GM23338 (cell line): Measurements from ENCODE around the gene TRAF2. TPM values are rescaled to one million over a fixed set of nuclear protein-coding genes. Genes with fewer than 3 reads are reported as not detected.
"Not testable (repeated sequence)": the region's sequence is repeated elsewhere in the genome, so short reads cannot be mapped to it uniquely, and the experiment has no call there.

Source experiments
- ATAC-seq: fragments of 200-7000 bp; cut with Tn5 transposase; 3 replicates; pipeline ENCODE4 v1.9.1; 2020
- DNase-seq: peaks from one replicate; pipeline ENCODE4 v3.0.0-alpha.2; 2015; ENCODE audit warnings: low spot score
- H2AFZ ChIP-seq: fragments of 200-600 bp; sonication (generic); 2 replicates; pipeline ENCODE4 v1.8.0; 2016; ENCODE audit warnings: antibody characterized with exemption, mild to moderate bottlenecking, moderate library complexity
- H3F3A ChIP-seq: fragments of 200-600 bp; sonication (generic); replicated peaks from 2 replicates; pipeline ENCODE4 v1.8.0; 2017; ENCODE audit warnings: antibody characterized with exemption, mixed run types, low read depth
- H3K27ac ChIP-seq: fragments of 200-600 bp; sonication (generic); 2 replicates; pipeline ENCODE4 v1.6.1; 2016; ENCODE audit warnings: low read depth
- H3K27me3 ChIP-seq: fragments of 200-600 bp; sonication (generic); 2 replicates; pipeline ENCODE4 v1.8.0; 2016; ENCODE audit warnings: mild to moderate bottlenecking, mixed run types, moderate library complexity; ENCODE audit not compliant: insufficient read depth
- H3K36me3 ChIP-seq: fragments of 200-600 bp; sonication (generic); 2 replicates; pipeline ENCODE4 v1.8.0; 2016; ENCODE audit warnings: mild to moderate bottlenecking; ENCODE audit not compliant: insufficient read depth
- H3K4me1 ChIP-seq: fragments of 200-600 bp; sonication (generic); 2 replicates; pipeline ENCODE4 v1.8.0; 2016; ENCODE audit warnings: mild to moderate bottlenecking, moderate library complexity; ENCODE audit not compliant: insufficient read depth
- H3K4me2 ChIP-seq: fragments of 200-600 bp; sonication (generic); 2 replicates; pipeline ENCODE4 v1.7.1; 2017; ENCODE audit warnings: mixed run types
- H3K4me3 ChIP-seq: fragments of 200-600 bp; sonication (generic); 2 replicates; pipeline ENCODE4 v1.6.1; 2016; ENCODE audit warnings: mixed run types
- H3K79me2 ChIP-seq: fragments of 200-600 bp; sonication (generic); replicated peaks from 2 replicates; pipeline ENCODE4 v1.8.0; 2017; ENCODE audit warnings: mild to moderate bottlenecking; ENCODE audit not compliant: insufficient read depth
- H3K9me2 ChIP-seq: fragments of 200-600 bp; sonication (generic); 2 replicates; pipeline ENCODE4 v1.8.0; 2017; ENCODE audit not compliant: insufficient read depth
- H4K20me1 ChIP-seq: fragments of 200-600 bp; sonication (generic); replicated peaks from 2 replicates; pipeline ENCODE4 v1.8.0; 2017; ENCODE audit warnings: mild to moderate bottlenecking; ENCODE audit not compliant: insufficient read depth
- H3K27ac Mint-ChIP-seq: 2 replicates; pipeline ENCODE4 v1.8.0; 2020; ENCODE audit warnings: inconsistent platforms, mild to moderate bottlenecking, moderate library complexity, mixed read lengths
- H3K27me3 Mint-ChIP-seq: 3 replicates; pipeline ENCODE4 v1.8.0; 2022; ENCODE audit warnings: low read depth, mild to moderate bottlenecking, moderate library complexity, mixed read lengths, inconsistent platforms; ENCODE audit not compliant: insufficient read depth, poor library complexity
- H3K36me3 Mint-ChIP-seq: 3 replicates; pipeline ENCODE4 v1.8.0; 2021; ENCODE audit warnings: low read depth, mild to moderate bottlenecking, inconsistent platforms, moderate library complexity, mixed read lengths
- H3K4me1 Mint-ChIP-seq: 3 replicates; pipeline ENCODE4 v1.8.0; 2020; ENCODE audit warnings: mild to moderate bottlenecking, inconsistent platforms, mixed read lengths
- H3K4me3 Mint-ChIP-seq: 3 replicates; pipeline ENCODE4 v1.8.0; 2021; ENCODE audit warnings: moderate library complexity, mild to moderate bottlenecking, inconsistent platforms, mixed read lengths
- H3K9me3 Mint-ChIP-seq: 3 replicates; pipeline ENCODE4 v1.8.0; 2020; ENCODE audit warnings: moderate library complexity, mild to moderate bottlenecking, inconsistent platforms, mixed read lengths
- CREB1 ChIP-seq: fragments of 250-450 bp; sonication (Bioruptor Pico); IDR thresholded peaks from 2 replicates; pipeline ENCODE4 v1.5.0; 2020; ENCODE audit warnings: low read depth, mild to moderate bottlenecking, moderate library complexity
- ETS1 ChIP-seq: IDR thresholded peaks from 2 replicates; pipeline ENCODE4 v1.6.1; 2016; ENCODE audit warnings: antibody characterized with exemption
- EZH2 ChIP-seq: fragments of 200-600 bp; sonication (generic); IDR thresholded peaks from one replicate; pipeline ENCODE4 v1.8.0; 2017; ENCODE audit warnings: antibody characterized with exemption, mild to moderate bottlenecking, low read depth; ENCODE audit not compliant: unreplicated experiment
- JUNB ChIP-seq: IDR thresholded peaks from one replicate; pipeline ENCODE4 v1.6.1; 2016; ENCODE audit warnings: antibody characterized with exemption; ENCODE audit not compliant: unreplicated experiment
- NANOG ChIP-seq: IDR thresholded peaks from 2 replicates; pipeline ENCODE4 v1.6.1; 2016; ENCODE audit warnings: antibody characterized with exemption, borderline replicate concordance
- POLR2AphosphoS5 ChIP-seq: IDR thresholded peaks from 2 replicates; pipeline ENCODE4 v1.6.1; 2016; ENCODE audit warnings: antibody characterized with exemption, low read depth
- ZNF331 ChIP-seq: fragments of 250-450 bp; sonication (Bioruptor Pico); IDR thresholded peaks from 2 replicates; pipeline ENCODE4 v1.5.0; 2020; ENCODE audit warnings: low read depth, mild to moderate bottlenecking, moderate library complexity
- polyA plus RNA-seq: library from polyadenylated mRNA; unstranded; fragments of >200 nt; fragmentation: Nextera tagmentation; extraction: Ambion mirVana; gene quantifications from 2 replicates; pipeline ENCODE4 v1.2.1, GENCODE V29; 2016
- total RNA-seq: library from RNA; depleted of rRNA; stranded (reverse); fragments of >200 nt; shearing (Covaris generic); gene quantifications from 2 replicates; pipeline ENCODE4 v1.2.3, GENCODE V29; 2014

Gene TRAF2
- total and polyA plus RNA-seq, 2 experiments from 2014 or later: 25.4 to 39.9 TPM

GRCh38 chr9:136881691-136882108, 4.6 kb upstream of the TRAF2 start:
- H3K9me2 ChIP-seq: no peaks in the 10 kb centered on the region
- no peak overlapping the region for H2AFZ ChIP-seq
- Mint-ChIP-seq H3K27ac (no peak overlapping the region), H3K27me3 (peaks cover 14% of the 10 kb centered on the region), H3K9me3 (peaks cover 8% of the 10 kb centered on the region; the same call in 1 of the 3 replicates), H3K4me3 (no peak overlapping the region), H3K4me1 (no peaks in the 10 kb centered on the region), H3K36me3 (no peaks in the 10 kb centered on the region)
- no peaks in the 10 kb centered on the region for H3K4me1 ChIP-seq
- no peak for TF ChIP-seq POLR2AphosphoS5
- TF ChIP-seq ZNF331: no peak
- no peak for TF ChIP-seq EZH2
- no peak for TF ChIP-seq ETS1
- TF ChIP-seq CREB1 (CRISPR knock-in tag): no peak
- H3K79me2 ChIP-seq: no peaks in the 10 kb centered on the region
- no peaks in the 10 kb centered on the region for H4K20me1 ChIP-seq
- H3F3A ChIP-seq: no peaks in the 10 kb centered on the region; the same call in 1 of the 2 replicates
- peak; percentile 5 for ATAC-seq
- no peaks in the 10 kb centered on the region for H3K27me3 ChIP-seq
- no peak for DNase-seq
- no peak overlapping the region for H3K4me2 ChIP-seq
- no peak overlapping the region for H3K27ac ChIP-seq
- no peak overlapping the region for H3K4me3 ChIP-seq
- H3K36me3 ChIP-seq: no peaks in the 10 kb centered on the region

GRCh38 chr9:136882109-136882946, 4.0 kb upstream of the TRAF2 start:
- Histone ChIP-seq H3K9me2 (no peaks in the 10 kb centered on the region), H3K27ac (no peak overlapping the region), H3K4me2 (no peak overlapping the region), H3K36me3 (no peaks in the 10 kb centered on the region), H3K4me1 (peaks cover 2% of the 10 kb centered on the region; the same call in 1 of the 2 replicates), H3K79me2 (peaks cover 6% of the 10 kb centered on the region), H2AFZ (no peak overlapping the region), H3F3A (no peaks in the 10 kb centered on the region; the same call in 1 of the 2 replicates), H4K20me1 (no peaks in the 10 kb centered on the region; the same call in 1 of the 2 replicates), H3K4me3 (no peak overlapping the region), H3K27me3 (no peaks in the 10 kb centered on the region)
- Mint-ChIP-seq H3K4me1 (peaks cover 4% of the 10 kb centered on the region; the same call in 2 of the 3 replicates), H3K27ac (no peak overlapping the region), H3K4me3 (no peak overlapping the region), H3K27me3 (peaks cover 14% of the 10 kb centered on the region), H3K9me3 (peaks cover 8% of the 10 kb centered on the region; the same call in 1 of the 3 replicates), H3K36me3 (no peaks in the 10 kb centered on the region)
- ATAC-seq (no peak), DNase-seq (no peak)
- TF ChIP-seq CREB1 (CRISPR knock-in tag) (no peak), JUNB (no peak), NANOG (no peak)

GRCh38 chr9:136882947-136883283, 3.4 kb upstream of the TRAF2 start:
- not testable (repeated sequence) for H3K9me3 Mint-ChIP-seq, H3K36me3 Mint-ChIP-seq, H3K4me3 ChIP-seq, H3K4me1 Mint-ChIP-seq, H3K36me3 ChIP-seq, H2AFZ ChIP-seq, H3K27me3 ChIP-seq, H3F3A ChIP-seq, H3K27ac ChIP-seq, H3K9me2 ChIP-seq, H3K4me1 ChIP-seq, DNase-seq, ATAC-seq, H3K27ac Mint-ChIP-seq, H3K4me3 Mint-ChIP-seq, H3K4me2 ChIP-seq, H4K20me1 ChIP-seq
- H3K79me2 ChIP-seq: peaks cover 12% of the 10 kb centered on the region
- peaks cover 15% of the 10 kb centered on the region for H3K27me3 Mint-ChIP-seq

GRCh38 chr9:136883670-136884069, 2.6 kb upstream of the TRAF2 start:
- H3K79me2 ChIP-seq: peaks cover 19% of the 10 kb centered on the region
- not testable (repeated sequence) for ATAC-seq, H3K4me1 ChIP-seq, H3K4me3 Mint-ChIP-seq, H3K36me3 ChIP-seq, DNase-seq, H3K4me1 Mint-ChIP-seq, H2AFZ ChIP-seq, H3K27ac ChIP-seq, H3K4me2 ChIP-seq, H3K27me3 ChIP-seq, H3K36me3 Mint-ChIP-seq, H4K20me1 ChIP-seq, H3F3A ChIP-seq, H3K9me3 Mint-ChIP-seq, H3K4me3 ChIP-seq, H3K9me2 ChIP-seq, H3K27ac Mint-ChIP-seq
- H3K27me3 Mint-ChIP-seq: peaks cover 15% of the 10 kb centered on the region
